Activated T-cell treated with anti-CD3 and anti-CD28 coated beads, Interleukin-2, amount 50 U/mL, for 24 hours (primary cell): Measurements from ENCODE around the gene SERINC5.

Experiments used
- DNase-seq: peaks from one replicate; pipeline ENCODE4 v3.0.0-alpha.2; 2020
- H3K27ac Mint-ChIP-seq: 2 replicates; pipeline ENCODE4 v1.8.0; 2020; ENCODE audit warnings: mild to moderate bottlenecking, mixed read lengths
- H3K27me3 Mint-ChIP-seq: 2 replicates; pipeline ENCODE4 v1.8.0; 2020; ENCODE audit warnings: mixed read lengths
- H3K36me3 Mint-ChIP-seq: 2 replicates; pipeline ENCODE4 v1.8.0; 2020; ENCODE audit warnings: low read depth, mixed read lengths
- H3K4me1 Mint-ChIP-seq: 2 replicates; pipeline ENCODE4 v1.8.0; 2020; ENCODE audit warnings: low read depth, mixed read lengths
- H3K4me3 Mint-ChIP-seq: 2 replicates; pipeline ENCODE4 v1.8.0; 2020; ENCODE audit warnings: mild to moderate bottlenecking, moderate library complexity, mixed read lengths
- H3K9me3 Mint-ChIP-seq: 2 replicates; pipeline ENCODE4 v1.8.0; 2020; ENCODE audit warnings: mixed read lengths

Gene SERINC5

DNA sequence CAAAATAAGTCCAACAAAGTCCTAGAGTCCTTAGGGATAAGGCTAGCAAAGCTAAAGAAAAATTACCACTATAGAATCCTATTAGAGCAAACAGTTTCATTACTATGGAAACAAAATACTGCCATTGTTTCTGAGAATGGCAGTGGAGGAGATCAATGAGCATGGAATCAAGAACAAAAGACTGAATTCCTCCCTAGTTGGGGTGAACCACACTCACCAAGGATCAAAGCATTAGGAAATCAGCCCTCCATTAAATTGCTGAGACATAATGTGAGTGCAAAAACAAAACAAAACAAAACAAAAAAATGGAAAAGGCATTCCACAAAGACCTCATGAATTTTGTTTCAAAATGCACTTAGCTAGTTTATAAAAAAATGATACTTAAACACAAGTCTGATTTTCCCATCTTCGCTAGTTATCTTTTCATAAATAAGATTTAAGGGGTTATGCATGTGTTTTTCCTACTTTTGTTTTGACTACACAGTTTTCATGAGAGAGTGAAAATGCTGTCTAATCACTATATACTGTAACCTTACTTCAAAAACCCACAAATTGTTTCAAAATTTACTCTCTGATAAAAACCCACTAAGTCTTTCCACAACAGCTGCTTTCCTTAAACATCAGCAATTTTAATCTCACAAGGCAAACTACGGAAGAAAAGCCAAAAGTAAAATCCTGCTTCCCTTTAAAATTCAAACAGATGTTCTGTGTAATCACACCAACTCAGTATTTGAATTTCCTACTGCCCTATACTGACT is 9.7 kb downstream of the SERINC5 start:
- peak overlapping the region; percentile 90 for H3K27ac Mint-ChIP-seq
- peaks cover 44% of the 10 kb centered on the region for H3K36me3 Mint-ChIP-seq
- no peak for DNase-seq
- H3K4me3 Mint-ChIP-seq, result peak overlapping the region; percentile 44
- peaks cover 14% of the 10 kb centered on the region for H3K9me3 Mint-ChIP-seq
- H3K4me1 Mint-ChIP-seq, result peaks cover 69% of the 10 kb centered on the region
- no peaks in the 10 kb centered on the region for H3K27me3 Mint-ChIP-seq

DNA sequence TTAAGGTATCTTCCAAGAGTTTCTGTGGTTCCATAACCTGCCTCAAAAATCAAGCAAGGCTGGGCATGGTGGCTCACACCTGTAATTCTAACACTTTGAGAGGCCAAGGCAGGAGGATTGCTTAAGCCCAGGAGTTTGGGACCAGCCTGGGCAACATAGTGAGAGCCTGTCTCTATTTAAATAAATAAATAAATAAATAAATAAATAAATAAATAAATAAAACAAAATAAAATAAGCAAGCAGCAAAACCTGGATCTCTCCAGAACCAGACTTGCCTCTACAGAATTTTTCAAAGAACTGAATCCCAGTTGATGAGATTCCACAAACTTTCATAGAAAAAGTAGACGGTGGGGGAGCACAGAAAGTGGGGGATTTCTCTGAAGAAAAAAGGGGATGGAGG is 12.3 kb downstream of the SERINC5 start:
- Mint-ChIP-seq H3K9me3 (peaks cover 14% of the 10 kb centered on the region), H3K27me3 (no peaks in the 10 kb centered on the region), H3K4me3 (no peak overlapping the region), H3K36me3 (peaks cover 56% of the 10 kb centered on the region), H3K4me1 (peaks cover 74% of the 10 kb centered on the region), H3K27ac (no peak overlapping the region)
- DNase-seq, result no peak

GRCh38 chr5:80242849-80243248 is 13.0 kb downstream of the SERINC5 start:
- peaks cover 14% of the 10 kb centered on the region for H3K9me3 Mint-ChIP-seq
- peaks cover 73% of the 10 kb centered on the region for H3K4me1 Mint-ChIP-seq
- H3K27me3 Mint-ChIP-seq, result no peaks in the 10 kb centered on the region
- H3K27ac Mint-ChIP-seq, result no peak overlapping the region
- H3K4me3 Mint-ChIP-seq, result no peak overlapping the region
- peaks cover 54% of the 10 kb centered on the region for H3K36me3 Mint-ChIP-seq
- DNase-seq, result no peak

GRCh38 chr5:80240368-80240986 is 15.4 kb downstream of the SERINC5 start:
- H3K4me1 Mint-ChIP-seq, result peaks cover 70% of the 10 kb centered on the region
- no peaks in the 10 kb centered on the region for H3K27me3 Mint-ChIP-seq
- peaks cover 14% of the 10 kb centered on the region for H3K9me3 Mint-ChIP-seq
- H3K4me3 Mint-ChIP-seq, result peak overlapping the region; percentile 32
- H3K36me3 Mint-ChIP-seq, result peaks cover 65% of the 10 kb centered on the region
- DNase-seq, result peak; percentile 24
- H3K27ac Mint-ChIP-seq, result peak overlapping the region; percentile 87

DNA sequence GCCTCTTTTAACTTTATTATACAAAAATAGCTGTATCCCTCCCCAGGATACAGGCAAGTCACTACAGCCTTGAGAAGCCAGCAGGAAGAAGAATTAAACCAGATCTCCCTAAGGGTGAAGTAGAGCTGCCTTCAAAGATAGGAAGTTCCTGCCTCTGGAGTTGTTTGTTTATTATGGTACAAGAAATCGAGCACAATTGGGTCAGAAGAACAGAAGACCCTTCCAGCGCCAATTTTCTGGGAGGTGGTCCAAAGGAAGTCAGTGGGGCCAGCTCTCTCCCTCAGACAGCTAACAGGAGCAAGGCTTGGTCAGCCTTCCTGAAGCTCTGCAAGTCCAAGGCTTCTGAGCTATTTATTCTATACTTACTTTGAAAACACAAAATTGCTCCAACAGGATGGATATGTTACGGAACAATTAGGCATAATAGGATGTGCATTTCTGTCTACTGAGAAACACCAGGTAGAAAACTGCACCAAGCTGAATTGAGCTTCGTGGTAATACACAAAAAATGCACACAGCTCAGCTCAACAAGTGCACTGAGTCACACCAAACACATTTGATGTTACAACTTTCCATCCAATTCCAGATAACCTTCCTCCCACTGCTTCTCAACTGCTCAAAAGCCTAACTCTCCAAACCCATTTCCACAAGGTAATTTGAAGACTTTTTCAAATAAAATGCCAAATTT is 16.0 kb downstream of the SERINC5 start:
- H3K4me3 Mint-ChIP-seq, result peak overlapping the region; percentile 32
- H3K9me3 Mint-ChIP-seq, result peaks cover 12% of the 10 kb centered on the region
- no peaks in the 10 kb centered on the region for H3K27me3 Mint-ChIP-seq
- H3K4me1 Mint-ChIP-seq, result peaks cover 70% of the 10 kb centered on the region
- H3K27ac Mint-ChIP-seq, result peak overlapping the region; percentile 87
- no peak for DNase-seq
- peaks cover 63% of the 10 kb centered on the region for H3K36me3 Mint-ChIP-seq

DNA sequence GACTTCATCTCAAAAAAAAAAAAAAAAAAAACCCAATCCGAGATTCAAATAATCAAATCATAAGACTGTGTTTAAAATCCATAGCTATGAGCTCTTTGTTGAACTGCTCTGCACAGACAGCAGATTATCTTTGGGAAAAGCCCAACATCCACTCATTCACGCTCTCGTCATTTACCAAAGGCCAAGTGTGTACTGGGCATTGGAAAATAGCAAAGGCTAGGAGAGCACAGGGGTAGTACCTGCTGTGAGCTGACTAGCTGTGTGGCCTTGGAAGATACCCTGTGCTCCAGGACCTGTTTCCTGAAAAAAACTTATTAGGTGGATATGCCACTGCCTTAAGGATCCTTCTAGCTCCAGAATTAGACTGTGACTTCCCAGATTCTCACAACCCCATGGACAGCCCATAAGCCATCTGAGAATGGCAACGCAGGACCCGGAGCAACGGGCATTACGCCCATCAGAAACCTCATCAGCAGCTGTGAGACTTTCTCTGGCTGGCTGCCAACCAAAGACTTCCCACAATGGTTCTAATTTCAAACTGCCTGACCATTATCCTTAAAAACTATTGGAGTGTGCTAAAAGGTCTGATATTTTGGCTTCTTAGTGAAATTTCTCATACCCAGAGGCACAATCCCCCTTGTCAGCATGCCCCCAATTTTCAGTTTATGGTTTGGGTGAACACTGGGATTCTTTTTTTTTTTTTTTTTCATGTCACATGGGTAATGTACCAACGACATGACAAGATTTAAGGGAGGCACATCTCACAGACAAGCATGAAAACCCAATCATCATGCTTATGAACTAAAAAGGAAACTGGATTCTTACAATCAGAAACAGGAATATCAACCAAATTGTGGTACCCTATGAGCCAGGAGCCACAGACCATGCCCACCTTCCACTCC is 16.8 kb downstream of the SERINC5 start:
- DNase-seq, result peak; percentile 30
- Mint-ChIP-seq H3K4me1 (peaks cover 76% of the 10 kb centered on the region), H3K4me3 (peak overlapping the region; percentile 32), H3K9me3 (peaks cover 11% of the 10 kb centered on the region), H3K36me3 (peaks cover 65% of the 10 kb centered on the region), H3K27me3 (no peaks in the 10 kb centered on the region), H3K27ac (peak overlapping the region; percentile 87)

GRCh38 chr5:80238097-80238496 is 17.8 kb downstream of the SERINC5 start:
- H3K36me3 Mint-ChIP-seq, result peaks cover 59% of the 10 kb centered on the region
- peak overlapping the region; percentile 87 for H3K27ac Mint-ChIP-seq
- peaks cover 75% of the 10 kb centered on the region for H3K4me1 Mint-ChIP-seq

GRCh38 chr5:80237243-80237642 is 18.6 kb downstream of the SERINC5 start:
- DNase-seq, result peak; percentile 3
- peaks cover 80% of the 10 kb centered on the region for H3K4me1 Mint-ChIP-seq
- peak overlapping the region; percentile 59 for H3K27ac Mint-ChIP-seq
- H3K27me3 Mint-ChIP-seq, result no peaks in the 10 kb centered on the region
- no peak overlapping the region for H3K4me3 Mint-ChIP-seq
- H3K36me3 Mint-ChIP-seq, result peaks cover 54% of the 10 kb centered on the region
- peaks cover 4% of the 10 kb centered on the region for H3K9me3 Mint-ChIP-seq

More at GRCh38 chr5:80238097-80238496, 17.8 kb downstream of the SERINC5 start:
- peak overlapping the region; percentile 18 for H3K4me3 Mint-ChIP-seq
- H3K9me3 Mint-ChIP-seq, result peaks cover 8% of the 10 kb centered on the region
- DNase-seq, result peak; percentile 29
- no peaks in the 10 kb centered on the region for H3K27me3 Mint-ChIP-seq

GRCh38 chr5:80234116-80234948 is 21.5 kb downstream of the SERINC5 start:
- no peak for DNase-seq
- H3K27ac Mint-ChIP-seq, result peak overlapping the region; percentile 87
- H3K36me3 Mint-ChIP-seq, result peaks cover 35% of the 10 kb centered on the region

DNA sequence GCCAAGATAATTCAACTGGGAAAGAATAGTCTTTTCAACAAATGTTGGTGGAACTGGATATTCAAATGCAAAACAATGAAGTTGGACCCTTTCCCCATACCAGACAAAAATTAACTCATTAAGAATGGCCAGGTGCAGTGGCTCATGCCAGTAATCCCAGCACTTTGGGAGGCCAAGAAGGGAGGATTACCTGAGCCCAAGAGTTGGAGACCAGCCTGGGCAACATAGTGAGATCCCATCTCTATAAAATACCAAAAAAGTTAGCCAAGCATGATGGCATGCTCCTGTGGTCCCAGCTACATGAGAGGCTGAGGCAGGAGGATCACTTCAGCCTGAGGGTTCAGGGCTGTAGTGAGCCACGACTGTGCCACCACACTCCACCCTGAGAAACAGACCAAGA is 24.2 kb downstream of the SERINC5 start:
- Mint-ChIP-seq H3K27ac (peak overlapping the region; percentile 78), H3K4me3 (no peak overlapping the region), H3K27me3 (no peaks in the 10 kb centered on the region), H3K36me3 (peaks cover 22% of the 10 kb centered on the region), H3K9me3 (no peaks in the 10 kb centered on the region), H3K4me1 (peaks cover 75% of the 10 kb centered on the region)
- DNase-seq, result no peak

More at GRCh38 chr5:80234116-80234948, 21.5 kb downstream of the SERINC5 start:
- H3K4me3 Mint-ChIP-seq, result peak overlapping the region; percentile 40
- H3K27me3 Mint-ChIP-seq, result no peaks in the 10 kb centered on the region
- H3K9me3 Mint-ChIP-seq, result no peaks in the 10 kb centered on the region
- peaks cover 82% of the 10 kb centered on the region for H3K4me1 Mint-ChIP-seq

DNA sequence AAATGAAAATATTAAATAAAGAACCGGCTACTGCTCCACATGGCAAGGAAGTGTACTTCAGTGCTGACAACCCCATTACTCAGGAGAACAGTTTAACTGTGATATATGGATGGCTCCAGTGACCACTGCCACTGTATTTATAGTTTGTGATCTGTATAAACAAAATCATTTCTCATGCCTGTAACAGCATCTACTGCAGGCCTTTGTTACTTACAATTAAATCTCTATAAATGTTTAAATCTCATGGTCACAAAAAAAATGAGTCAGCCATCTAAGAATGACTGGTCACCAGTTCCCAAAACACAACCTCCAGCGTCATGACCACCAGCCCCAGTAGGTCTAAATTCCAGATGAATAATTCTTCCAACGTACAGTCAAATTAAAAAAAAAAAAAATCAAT is 24.6 kb downstream of the SERINC5 start:
- Mint-ChIP-seq H3K27me3 (no peaks in the 10 kb centered on the region), H3K4me3 (no peak overlapping the region), H3K27ac (peak overlapping the region; percentile 78), H3K36me3 (peaks cover 23% of the 10 kb centered on the region), H3K4me1 (peaks cover 76% of the 10 kb centered on the region), H3K9me3 (no peaks in the 10 kb centered on the region)
- DNase-seq, result no peak

DNA sequence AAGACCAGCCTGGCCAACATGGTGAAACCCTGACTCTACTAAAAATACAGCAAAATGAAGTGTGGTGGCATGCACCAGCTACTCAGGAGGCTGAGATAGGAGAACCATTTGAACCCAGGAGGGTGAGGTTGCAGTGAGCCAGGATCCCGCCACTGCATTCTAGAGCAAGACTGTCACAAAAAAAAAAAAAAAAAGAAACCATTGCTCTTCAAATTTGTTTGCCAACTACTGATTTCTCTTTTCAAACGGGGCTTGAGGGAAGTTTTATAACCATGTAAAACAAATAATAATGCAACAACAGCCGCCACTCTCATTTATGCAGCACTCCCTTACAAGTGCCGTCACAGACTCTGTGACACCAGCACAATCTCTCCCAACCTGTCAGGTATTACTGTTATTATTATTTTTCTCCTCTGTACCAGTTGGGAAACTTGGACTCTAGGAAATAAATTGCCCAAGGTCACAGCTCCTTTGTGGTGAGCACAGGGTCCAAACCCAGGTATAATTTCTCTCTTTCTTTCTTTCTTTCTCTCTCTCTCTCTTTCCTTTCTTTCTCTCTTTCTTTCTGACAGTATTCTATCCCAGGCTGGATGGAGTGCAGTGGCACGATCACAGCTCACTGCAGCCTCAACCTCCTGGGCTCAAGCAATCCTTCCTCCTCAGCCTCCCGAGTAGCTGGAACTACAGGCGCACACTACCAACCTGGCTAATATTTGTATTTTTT is 25.4 kb downstream of the SERINC5 start:
- peaks cover 20% of the 10 kb centered on the region for H3K36me3 Mint-ChIP-seq
- H3K27me3 Mint-ChIP-seq, result no peaks in the 10 kb centered on the region
- no peaks in the 10 kb centered on the region for H3K9me3 Mint-ChIP-seq
- DNase-seq, result no peak
- peaks cover 77% of the 10 kb centered on the region for H3K4me1 Mint-ChIP-seq
- H3K4me3 Mint-ChIP-seq, result no peak overlapping the region
- peak overlapping the region; percentile 79 for H3K27ac Mint-ChIP-seq

DNA sequence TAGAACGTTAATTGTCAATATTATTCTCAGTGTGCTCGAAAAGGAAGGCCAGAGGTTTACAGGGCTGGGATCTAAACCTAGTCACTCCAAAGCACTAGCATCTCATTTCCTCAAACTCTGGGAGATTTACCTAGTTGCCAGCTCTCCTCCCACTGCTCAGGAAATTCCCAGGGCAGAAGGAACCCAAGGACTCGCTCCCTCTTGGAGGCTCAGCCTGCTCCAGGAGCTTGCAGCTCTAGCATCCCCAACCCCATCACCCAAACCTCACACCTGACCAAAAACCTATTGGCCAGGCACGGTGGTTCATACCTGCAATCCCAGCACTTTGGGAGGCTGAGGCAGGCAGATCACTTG is 26.0 kb downstream of the SERINC5 start:
- Mint-ChIP-seq H3K4me1 (peaks cover 77% of the 10 kb centered on the region), H3K27ac (peak overlapping the region; percentile 28), H3K4me3 (no peak overlapping the region), H3K36me3 (peaks cover 19% of the 10 kb centered on the region), H3K9me3 (no peaks in the 10 kb centered on the region), H3K27me3 (no peaks in the 10 kb centered on the region)
- DNase-seq, result no peak
